Activated T-cell treated with anti-CD3 and anti-CD28 coated beads for 1 hour (primary cell): Measurements from ENCODE around the gene DNAJA2.
"Not testable (repeated sequence)": the region's sequence is repeated elsewhere in the genome, so short reads cannot be mapped to it uniquely, and the experiment has no call there.

Experiments used
- DNase-seq: peaks from one replicate; pipeline ENCODE4 v3.0.0-alpha.2; 2020; ENCODE audit warnings: low read depth

The DNAJA2 gene

DNA sequence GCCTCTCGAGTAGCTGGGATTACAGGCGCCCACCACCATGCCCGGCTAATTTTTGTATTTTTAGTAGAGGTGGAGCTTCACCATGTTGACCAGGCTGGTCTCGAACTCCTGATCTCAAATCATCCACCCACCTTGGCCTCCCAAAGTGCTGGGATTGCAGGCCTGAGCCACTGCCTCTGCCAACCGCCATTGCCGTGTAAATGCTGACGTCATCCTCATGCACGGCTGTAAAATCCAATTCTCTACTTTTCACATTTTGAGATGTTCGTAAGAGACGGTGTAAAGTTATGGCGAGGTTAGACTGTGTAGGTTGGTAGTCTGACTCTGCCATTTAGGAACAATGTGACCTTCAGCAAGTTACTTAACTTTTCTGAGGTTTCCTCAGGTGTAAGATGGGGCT lies 1.7 kb upstream of the DNAJA2 start:
- no peak for DNase-seq

DNA sequence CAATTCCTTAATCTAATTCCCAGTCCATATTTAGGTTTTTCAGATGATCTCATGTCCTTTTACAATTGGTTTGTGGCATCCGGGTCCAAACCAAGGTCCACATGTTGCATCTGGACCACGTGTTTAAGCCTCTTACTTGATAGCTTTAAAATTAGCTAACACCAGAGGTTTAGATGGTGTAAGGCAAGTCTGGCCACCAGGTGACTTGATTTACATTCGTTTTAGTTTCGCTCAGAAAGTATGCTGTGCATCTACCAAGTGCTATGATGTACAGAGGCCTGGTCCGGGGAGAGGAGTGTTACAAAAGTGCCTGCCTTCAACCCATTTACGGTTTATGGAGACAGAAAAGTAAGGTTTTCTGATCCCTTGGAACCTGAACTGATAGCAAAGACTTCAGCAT lies 878 bp upstream of the DNAJA2 start:
- DNase-seq: no peak

DNA sequence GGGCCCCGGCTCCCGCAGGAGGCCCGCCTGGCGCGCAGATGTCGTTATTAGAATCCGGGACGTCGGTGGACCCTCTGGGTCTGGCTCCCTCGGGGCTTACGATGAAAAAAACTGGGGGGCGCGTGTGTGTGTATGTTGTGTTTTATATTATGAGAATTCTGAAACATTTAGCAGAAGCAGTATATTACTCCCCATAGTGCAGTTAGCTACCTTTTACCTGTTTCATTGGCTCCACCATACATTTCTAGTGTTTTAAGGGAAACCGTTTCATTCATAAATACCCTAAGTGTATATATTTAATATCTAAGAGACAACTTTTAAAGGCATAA lies 486 bp upstream of the DNAJA2 start:
- no peak for DNase-seq

DNA sequence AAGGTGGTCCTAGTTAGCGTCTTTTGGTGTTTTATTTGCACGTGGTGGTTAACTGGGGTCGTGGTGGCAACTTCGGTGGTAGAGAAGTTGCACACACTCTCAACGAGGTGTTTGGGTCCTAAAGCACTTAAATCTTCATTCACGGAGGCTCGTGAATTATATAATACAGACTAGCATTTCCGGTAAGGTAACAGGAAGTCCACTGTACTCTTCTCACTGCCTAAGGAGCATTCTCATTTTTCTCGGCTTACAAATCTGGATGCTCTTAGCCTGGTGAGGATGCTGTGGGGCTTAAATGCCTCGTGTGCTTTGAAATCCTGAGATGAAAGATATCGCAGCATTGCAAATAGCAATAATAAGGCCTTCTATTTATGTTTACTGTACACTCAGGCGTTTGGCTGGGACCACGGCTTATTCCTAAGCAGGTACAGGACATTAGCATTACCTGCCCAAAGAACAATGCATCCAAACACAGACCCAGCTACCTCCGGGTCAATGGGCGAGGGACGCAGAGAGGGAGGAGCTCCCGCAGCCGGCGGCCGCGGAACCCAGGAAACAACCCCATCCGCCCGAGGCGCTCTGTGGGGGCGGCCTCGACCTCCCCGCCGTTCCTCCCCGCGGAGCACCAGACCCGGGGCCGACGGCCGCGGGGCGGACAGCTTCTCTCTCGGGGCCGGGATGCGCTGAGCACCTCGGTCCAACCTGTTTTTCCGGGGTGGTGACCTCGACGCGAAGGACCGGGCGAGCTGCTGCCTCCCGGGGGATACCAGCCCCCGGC lies 856 bp downstream of the DNAJA2 start:
- peak; percentile 11 for DNase-seq

DNA sequence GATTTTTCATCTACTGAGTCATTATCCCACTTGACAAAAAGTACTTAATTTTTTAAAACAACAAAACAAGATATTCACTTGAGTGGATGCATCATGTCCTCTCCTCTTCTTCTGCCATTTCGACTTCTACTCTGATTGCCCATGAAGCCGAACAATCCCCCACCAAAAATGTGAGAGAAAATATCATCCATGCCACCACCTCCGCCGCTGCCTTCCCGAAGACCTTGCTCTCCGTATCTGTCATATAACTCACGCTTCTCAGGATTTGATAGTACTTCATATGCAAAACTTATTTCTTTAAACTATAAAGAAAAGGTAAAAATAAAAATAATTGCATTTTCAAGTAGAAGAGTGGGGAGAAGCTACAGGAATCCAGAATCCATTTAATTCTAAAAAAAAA lies 2.2 kb downstream of the DNAJA2 start:
- no peak for DNase-seq

DNA sequence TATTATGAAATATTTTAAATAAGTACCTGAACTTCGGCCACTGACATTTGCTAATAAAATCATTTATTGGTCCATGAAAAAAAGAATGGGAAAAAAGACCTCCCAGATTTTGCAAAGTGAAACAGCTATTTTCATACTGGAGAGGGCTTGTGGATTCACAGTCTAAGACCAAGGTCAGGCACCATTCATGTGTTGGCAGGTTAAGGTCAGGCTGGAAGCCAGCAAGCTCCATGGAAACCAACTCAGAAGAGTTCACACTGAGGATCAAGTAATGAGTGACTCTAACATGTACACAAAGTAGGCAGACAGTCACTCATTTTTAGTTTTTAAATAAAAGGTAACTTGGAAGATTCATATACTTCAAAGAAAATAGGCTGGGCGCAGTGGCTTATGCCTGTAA lies 3.4 kb downstream of the DNAJA2 start:
- no peak for DNase-seq

DNA sequence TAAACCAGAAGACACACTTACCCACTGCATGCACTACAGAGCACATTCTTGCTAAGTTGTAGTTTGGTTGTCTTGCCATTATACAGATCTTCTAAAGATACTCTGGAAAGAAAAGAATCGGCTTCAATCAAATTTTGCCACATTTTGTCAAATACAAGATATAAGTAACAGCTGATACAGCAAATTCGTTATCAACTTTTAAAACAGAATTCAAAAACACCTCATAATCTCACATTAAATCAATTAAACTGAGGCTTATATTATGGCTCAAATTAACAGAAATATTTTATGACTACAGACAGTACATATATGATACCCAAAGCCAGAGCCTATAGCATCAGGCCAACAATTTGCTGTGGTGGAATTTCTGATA lies 5.4 kb downstream of the DNAJA2 start:
- DNase-seq: no peak

DNA sequence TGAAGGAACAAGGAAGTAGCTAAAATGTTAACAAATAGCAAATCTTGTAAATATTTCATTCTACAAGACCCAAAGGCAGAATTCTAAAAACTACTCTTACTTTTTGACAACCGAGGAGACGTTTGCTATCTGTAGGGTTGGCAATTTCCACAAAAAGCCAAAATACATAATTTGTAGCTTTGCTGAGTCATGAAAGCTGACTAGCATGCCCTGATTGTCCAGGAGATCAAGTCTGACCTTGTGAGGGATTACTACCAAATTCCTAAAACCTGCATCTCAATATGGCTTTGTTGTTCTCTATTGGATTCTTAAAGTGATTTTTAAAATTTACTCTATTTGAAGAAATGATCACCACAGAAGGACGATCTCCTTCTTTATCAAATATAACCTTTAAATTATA lies 10.8 kb downstream of the DNAJA2 start:
- no peak for DNase-seq

DNA sequence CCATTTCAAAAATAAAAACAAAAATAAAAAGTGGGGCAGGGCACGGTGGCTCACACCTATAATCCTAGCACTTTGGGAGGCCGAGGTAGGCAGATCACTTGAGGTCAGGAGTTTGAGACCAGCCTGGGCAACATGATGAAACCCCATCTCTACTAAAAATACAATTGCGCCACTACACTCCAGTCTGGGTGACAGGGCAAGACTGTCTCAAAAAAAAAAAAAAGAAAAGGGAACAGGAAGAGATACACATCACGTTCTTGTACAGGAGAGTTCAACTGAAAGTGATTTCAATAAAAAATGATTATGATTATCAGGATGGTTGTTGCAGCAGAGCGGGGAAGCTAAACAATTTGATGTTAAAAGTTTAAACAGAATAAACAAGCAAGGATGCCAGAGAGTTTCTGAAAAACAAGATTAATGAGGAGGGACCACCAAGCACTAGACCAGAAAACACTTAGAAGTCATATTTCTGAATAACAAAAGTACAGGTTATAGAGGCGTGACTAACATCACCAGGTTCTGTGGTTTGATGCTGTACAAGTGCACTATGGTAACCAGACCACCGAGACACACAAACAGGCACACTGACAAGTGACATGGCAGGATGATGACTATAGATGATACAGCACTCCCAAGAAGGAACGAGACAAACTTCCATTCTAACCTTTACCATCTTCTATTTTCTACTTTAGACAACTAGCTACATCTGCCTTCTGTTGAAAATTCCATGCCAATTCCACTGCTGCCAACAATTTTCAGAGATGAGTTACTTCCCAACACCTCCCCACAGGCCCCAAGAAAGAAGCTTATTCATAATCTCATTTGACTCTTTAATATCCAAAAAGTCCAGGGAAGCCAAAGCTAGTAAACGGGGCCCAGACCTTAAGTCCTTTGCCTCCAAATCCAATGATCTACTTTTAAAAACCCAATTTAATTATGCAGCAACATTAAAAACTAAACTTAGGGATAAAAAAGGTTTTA lies 11.8 kb downstream of the DNAJA2 start:
- DNase-seq: no peak

DNA sequence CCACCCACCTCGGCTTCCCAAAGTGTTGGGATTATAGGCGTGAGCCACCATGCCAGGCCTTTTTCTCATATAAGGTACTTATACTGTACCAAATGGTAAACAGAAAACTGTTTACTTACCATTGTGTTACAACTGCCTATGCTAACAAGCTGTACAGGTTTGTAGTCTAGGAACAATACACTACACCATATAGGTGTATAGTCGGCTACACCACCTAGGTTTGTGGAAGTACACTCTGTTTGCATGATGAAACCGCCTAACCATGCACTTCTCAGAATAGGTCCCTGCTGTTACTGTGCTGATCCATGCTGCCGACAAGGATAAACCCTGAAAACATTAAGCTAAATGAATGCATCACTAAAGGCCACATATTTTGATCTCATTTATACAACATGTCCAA lies 18.9 kb downstream of the DNAJA2 start:
- no peak for DNase-seq

DNA sequence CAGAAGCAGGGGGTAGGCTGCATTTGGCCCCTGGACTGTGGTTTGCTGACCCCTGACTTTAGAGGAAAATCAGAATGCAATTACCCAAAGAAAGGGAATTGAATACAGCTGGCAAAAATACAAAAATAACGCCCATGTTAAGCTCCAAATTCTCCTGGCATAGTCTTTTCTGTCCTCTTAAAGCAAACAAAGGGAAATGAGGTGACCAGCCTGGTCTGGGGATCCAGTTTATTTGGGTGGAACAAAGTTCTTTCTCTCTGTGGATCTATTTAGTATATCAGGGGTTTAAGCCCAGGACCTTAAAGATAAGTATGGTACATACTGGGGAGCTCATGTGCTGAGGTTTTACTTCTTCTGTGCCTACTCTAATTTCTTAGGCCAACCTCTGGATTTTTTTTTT lies 23.5 kb downstream of the DNAJA2 start:
- DNase-seq: no peak

DNA sequence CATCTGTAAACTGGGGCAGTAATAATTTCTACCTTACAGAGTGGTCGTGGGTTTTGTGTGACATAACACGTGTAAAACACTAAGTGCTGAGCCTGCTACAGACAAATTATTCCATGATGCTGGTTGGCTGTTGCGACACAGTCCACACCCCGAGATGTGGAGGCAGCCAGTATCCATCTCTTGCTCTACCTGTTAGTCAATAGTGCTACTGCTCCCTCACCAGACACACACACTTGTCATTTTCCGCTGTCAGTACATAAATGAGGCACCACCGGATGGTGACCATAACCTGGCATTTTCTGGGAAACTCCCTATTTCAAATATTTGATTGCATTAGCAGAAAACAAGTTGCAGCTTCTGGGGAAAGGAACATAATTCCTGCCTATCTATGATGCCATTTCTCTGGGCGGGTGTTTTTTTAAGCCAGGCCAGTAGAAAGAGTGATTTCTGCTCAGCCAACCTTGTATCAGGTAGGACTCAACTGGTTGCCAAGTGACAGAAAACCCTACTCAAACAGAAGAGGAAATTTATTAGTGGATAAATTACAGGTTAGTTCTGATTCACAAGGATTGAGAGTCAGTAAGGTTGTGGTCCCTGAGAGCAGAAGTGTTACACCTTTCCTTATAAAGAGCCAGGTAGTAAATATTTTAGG lies 24.1 kb downstream of the DNAJA2 start:
- DNase-seq: no peak

DNA sequence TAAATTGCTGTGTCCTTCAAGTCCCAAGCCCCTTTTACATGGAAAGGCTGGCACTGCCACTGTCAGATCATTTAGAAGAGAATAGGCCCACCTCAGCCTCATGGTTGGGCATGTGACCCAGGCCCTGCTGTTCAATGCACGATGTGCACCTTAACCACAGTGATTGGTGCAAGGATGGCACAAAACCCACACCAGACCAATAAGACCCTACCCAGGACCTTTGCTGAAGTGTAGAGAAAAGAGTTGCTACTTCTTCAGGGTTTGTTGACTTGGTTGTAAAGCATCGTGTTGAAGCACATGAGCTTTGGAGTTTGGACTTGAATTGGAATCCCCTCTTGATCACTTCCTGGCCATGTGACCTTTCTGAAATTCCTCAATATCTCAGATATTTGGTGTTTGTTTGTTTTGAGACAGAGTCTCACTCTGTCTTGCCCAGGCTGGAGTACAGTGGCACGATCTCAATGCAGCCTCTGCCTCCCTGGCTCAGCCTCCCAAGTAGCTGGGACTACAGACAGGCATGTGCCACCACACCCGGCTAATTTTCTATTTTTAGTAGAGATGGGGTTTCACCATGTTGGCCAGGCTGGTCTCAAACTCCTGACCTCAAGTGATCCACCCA lies 24.8 kb downstream of the DNAJA2 start:
- DNase-seq: no peak

DNA sequence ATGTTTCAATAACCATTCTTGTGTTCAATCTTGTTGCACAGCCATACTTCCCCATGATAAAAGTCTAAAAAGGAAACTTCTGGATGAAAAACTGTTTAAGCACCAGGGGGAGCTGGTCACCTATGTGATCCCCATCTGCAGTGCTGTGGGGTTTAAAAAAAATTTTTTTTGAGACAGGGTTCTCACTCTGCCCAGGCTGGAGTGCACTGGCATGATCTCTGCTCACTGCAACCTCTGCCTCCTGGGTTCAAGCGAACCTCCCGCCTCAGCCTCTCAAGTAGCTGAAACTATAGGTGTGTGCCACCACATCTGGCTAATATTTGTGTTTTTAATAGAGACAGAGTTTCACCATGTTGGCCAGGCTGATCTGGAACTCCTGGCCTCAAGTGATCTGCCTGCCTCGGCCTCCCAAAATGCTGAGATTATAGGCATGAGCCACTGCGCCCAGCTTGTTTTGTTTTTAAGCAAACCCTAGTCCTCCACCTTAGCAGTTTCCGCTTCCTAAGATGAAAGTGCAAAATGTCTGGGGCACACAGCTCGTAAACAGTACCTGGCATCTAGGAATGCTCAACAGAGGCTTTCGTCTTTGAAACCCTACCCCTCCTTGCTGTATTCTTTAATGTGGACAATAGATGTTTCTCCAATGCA lies 25.4 kb downstream of the DNAJA2 start:
- DNase-seq: peak; percentile 11

DNA sequence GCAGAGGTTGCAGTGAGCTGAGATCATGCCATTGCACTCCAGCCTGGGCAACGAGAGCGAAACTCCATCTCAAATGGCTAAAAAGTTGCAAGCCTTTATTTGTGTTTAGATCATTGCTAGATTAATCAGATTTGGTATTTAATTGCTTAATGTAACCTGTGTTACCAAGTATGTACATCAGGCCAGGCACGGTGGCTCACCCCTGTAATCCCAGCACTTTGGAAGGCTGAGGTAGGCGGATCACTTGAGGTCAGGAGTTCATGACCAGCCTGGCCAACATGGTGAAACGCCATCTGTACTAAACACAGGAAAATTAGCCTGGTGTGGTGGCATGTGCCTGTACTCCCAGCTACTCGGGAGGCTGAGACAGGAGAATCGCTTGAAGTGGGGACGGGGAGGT lies 28.8 kb downstream of the DNAJA2 start:
- DNase-seq: not testable (repeated sequence)

DNA sequence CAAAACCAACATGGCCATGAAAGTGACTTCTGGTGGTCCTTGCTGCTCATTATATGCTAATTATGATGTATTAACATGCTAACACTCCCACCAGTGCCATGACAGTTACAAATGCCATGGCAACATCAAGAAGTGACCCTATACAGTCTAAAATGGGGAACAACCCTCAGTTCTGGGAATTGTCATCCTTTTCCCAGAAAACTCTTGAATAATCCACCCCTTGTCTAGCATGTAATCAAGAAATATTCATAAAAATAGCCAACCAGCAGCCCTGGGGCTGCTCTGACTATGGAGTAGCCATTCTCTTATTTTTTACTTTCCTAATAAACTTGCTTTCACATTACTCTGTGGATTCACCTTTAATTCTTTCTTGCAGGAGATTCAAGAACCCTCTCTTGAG lies 35.9 kb downstream of the DNAJA2 start:
- no peak for DNase-seq

DNA sequence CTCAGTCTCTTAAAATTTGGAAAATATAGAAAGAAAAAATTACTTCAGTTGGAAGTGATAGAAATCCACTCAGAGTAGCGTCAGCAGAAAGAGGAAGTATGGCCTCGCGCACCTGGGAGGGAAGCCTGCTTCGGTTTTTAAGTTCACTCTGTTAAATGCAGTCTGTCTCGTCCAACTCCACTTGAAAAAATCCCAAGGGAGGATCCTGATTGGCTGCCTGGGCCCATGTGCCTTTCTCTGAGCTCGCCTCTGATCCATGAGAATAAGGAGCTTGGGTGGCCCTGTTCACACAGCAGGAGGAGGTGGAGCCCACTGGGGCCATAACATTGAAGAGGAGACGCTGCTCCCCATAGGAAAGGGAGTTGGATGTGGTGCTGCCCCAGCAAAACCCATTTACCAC lies 40.7 kb downstream of the DNAJA2 start:
- no peak for DNase-seq

DNA sequence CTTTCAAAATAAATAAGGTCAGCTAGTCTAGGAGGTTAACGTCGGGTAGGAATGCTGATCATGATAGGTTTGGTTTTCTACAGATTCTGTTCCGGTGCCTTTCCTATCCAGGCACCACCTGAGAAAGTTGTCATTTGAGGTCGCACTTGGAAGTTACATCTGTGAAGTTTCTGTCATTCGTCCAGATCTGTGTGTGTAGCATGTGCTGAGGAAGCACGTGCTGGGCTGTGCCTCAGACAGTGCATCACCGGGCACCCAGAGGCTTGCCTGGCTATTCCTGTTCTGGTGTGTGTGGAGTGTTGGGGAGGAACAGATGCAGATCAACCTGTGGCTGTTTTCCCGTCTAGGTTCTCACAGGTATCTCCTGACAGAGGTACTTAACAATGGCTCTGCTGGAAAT lies 42.6 kb downstream of the DNAJA2 start:
- no peak for DNase-seq

DNA sequence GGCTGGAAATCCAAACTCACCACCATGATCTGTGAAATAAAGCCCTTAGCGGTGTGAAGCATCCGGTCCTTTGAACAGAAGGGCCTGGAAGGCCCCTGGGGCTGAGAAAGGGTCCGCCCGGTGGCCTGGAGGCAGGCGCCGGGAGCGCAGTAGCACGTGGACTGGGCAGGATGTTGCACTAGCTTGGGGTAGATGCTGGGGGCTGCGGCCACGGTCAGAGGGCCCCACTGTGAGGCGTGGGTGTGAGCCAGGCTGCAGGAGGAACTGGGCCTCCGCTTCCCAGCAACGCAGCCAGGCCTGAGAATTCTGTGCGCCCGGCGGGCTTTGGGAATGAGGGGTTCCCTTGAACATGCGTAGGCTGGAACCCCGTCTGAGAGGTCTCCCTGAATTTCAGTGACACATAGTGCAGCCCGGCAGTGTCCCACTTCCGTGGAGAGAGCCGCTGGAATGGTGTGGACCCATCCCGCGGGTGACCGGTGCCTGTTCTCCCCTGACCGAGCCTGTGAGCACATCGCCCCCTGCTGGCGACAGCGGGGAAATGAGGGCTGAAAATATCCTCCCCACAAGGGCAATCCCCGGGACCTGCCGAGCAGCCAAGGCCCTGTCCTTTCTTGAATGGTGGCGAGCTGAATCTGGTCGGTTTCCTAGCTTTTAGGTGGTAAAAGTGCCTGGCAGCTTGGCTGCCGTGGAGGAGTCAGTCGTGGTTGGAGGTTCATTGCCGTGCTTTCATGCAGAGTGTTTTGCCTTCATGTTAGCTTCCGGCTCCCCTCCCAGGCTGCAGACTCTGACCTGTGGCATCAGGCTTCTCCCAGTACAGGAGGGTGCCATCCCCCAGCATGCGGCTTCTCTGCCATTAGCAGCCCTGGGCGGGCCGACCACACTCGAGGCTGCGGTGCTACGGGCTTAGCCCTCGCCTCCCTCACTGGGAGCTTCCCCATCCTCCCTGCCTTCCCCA lies 43.8 kb downstream of the DNAJA2 start:
- peak; percentile 50 for DNase-seq

DNA sequence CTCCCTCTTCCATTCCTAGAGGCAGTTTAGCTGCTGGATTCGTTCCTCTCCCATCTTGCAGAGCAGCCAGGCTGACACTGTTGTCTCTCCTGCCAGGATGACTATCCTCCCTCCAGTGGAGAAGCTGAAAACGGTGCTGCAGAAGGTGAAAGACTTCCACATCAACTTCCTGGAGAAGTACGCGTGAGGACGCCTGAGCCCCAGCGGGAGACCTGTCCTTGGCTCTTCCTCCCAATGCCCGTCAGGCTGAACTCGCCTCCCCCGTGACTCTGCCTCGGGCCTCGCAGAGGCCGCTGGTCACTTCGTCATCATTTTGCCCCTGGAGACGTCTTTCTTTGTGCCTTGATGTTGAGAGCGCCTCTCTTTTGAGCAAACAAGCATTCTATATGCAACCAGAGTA lies 44.7 kb downstream of the DNAJA2 start:
- no peak for DNase-seq

DNA sequence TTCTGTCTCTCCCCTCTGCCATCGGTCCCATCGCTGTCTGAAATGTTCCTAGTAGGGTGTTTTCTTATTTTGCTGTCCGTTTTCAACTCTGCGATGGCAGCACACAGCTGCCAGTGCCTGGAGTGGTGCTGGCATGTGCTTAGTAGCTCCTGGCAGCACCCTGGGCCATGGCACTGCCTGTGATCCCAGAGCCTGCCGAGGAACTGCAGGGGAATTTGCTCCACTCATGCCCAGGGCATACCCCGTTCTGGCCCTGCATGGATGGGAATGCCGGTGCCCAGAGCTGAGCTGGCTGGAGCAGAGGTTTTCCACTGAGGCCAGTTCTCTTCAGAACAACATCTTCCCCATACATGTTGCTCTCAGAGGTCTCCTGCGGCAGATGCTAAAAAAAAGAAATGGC lies 46.2 kb downstream of the DNAJA2 start:
- no peak for DNase-seq
